Astrocyte (in vitro differentiated cells and primary cell): Measurements from ENCODE around the gene SLC43A2.

Source experiments
- EZH2 ChIP-seq: IDR thresholded peaks from 2 replicates; pipeline ENCODE4 v1.6.1; 2012; ENCODE audit warnings: mild to moderate bottlenecking, low read length, inconsistent platforms; ENCODE audit not compliant: insufficient read depth
- TF ChIP-seq, protein P1 (sequence below): IDR thresholded peaks from 2 replicates; pipeline ENCODE4 v1.5.1; 2011; ENCODE audit warnings: low read depth, mild to moderate bottlenecking, inconsistent platforms, low read length, moderate library complexity; ENCODE audit not compliant: insufficient read depth

DNA sequence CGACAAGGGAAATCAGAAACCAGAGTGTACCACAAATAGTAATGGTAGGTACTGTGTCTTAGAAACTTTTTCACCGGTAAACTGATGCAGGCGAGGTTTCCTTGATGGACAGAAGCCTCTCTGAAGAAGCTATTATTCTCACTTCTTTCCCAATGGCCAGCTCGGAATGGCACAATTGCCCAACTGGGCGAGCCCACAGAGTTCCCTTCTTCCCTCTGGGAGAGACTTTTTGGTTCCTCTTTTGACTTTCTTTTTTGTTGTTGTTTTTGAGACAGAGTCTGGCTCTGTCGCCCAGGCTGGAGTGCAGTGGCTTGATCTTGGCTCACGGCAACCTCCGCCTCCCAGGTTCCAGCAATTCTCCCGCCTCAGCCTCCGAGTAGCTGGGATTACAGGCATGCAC is 16.9 kb downstream of the SLC43A2 start:
- TF ChIP-seq, protein P1, sequence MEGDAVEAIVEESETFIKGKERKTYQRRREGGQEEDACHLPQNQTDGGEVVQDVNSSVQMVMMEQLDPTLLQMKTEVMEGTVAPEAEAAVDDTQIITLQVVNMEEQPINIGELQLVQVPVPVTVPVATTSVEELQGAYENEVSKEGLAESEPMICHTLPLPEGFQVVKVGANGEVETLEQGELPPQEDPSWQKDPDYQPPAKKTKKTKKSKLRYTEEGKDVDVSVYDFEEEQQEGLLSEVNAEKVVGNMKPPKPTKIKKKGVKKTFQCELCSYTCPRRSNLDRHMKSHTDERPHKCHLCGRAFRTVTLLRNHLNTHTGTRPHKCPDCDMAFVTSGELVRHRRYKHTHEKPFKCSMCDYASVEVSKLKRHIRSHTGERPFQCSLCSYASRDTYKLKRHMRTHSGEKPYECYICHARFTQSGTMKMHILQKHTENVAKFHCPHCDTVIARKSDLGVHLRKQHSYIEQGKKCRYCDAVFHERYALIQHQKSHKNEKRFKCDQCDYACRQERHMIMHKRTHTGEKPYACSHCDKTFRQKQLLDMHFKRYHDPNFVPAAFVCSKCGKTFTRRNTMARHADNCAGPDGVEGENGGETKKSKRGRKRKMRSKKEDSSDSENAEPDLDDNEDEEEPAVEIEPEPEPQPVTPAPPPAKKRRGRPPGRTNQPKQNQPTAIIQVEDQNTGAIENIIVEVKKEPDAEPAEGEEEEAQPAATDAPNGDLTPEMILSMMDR, result no peak
- no peak for TF ChIP-seq EZH2
